OCI-LY3 (cell line): ENCODE measurements around the gene SHC2.

Experiments
- CTCF ChIP-seq: fragments of 200-600, 300-600 bp; sonication (generic); IDR thresholded peaks from 2 replicates; pipeline ENCODE4 v1.5.1; 2014; ENCODE audit warnings: antibody characterized with exemption, low read length, low read depth
- EZH2phosphoT487 ChIP-seq: fragments of 200-600 bp; shearing (Covaris generic); IDR thresholded peaks from 2 replicates; pipeline ENCODE4 v1.6.1; 2018; ENCODE audit warnings: antibody characterized with exemption, mixed run types, low read depth

DNA sequence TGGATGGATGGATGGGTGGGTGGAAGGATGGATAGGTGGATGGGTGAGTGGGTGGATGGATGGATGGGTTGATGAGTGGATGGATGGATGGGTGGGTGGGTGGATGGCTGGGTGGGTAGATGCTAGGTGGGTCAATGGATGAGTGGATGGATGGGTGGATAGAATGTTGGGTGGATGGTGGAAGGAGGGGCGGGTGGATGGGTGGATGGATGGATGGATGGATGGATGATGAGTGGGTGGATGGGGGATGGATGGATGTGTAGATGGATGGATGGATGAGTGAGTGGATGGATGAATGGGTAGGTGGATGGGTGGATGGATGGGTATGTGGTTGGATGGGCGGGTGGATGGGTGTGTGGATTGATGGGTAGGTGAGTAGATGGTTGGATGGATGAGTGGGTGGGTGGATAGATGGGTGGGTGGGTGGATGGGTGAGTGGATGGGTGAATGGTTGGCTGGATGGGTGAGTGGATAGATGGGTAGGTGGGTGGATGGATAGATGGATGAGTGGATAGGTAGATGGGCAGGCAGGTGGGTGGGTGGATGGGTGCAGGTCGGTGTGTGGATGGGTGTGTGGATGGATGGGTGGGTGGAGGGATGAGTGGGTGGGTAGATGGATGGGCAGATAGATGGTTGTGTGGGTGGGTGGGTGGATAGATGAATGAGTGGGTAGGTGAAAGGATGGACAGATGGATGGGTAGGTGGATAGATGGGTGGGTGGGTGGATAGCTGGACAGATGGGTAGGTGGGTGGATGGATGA, 4.4 kb upstream of the SHC2 start:
- no peak for TF ChIP-seq CTCF
- no peak for TF ChIP-seq EZH2phosphoT487
